Measurements from ENCODE around the gene ARAF.
A peak's percentile ranks its signal among the peaks of the same experiment; 100 is the strongest.

Gene ARAF

GRCh38 chrX:47564438-47565085 lies 3.6 kb downstream of the ARAF start:
- no peak for DNase-seq (ENCODE audit: low read depth in 2 of 2)

- no peak for DNase-seq (ENCODE audit: low read depth in 2 of 2)
Measured at GRCh38 chrX:47566841-47567240, 5.8 kb downstream of the ARAF start.

- DNase-seq (ENCODE audit: low read depth in 2 of 2): no peak
Measured at GRCh38 chrX:47568656-47569295, 7.8 kb downstream of the ARAF start.

- no peak for DNase-seq (ENCODE audit: low read depth in 2 of 2)
Measured at GRCh38 chrX:47570794-47571193, 9.8 kb downstream of the ARAF start.

GRCh38 chrX:47571215-47571614 lies 10.2 kb downstream of the ARAF start:
- no peak for DNase-seq (ENCODE audit: low read depth in 2 of 2)

GRCh38 chrX:47571896-47572295 lies 10.9 kb downstream of the ARAF start:
- no peak for DNase-seq (ENCODE audit: low read depth in 2 of 2)

- DNase-seq (ENCODE audit: low read depth in 2 of 2): no peak
Measured at GRCh38 chrX:47572773-47573340, 11.9 kb downstream of the ARAF start.

- no peak for DNase-seq (ENCODE audit: low read depth in 2 of 2)
Measured at GRCh38 chrX:47573341-47574075, 12.5 kb downstream of the ARAF start.

GRCh38 chrX:47574076-47574546 lies 13.1 kb downstream of the ARAF start:
- no peak for DNase-seq (ENCODE audit: low read depth in 2 of 2)

- DNase-seq (ENCODE audit: low read depth in 2 of 2): no peak
Measured at GRCh38 chrX:47574547-47575301, 13.7 kb downstream of the ARAF start.

GRCh38 chrX:47576021-47576898 lies 15.3 kb downstream of the ARAF start:
- no peak for DNase-seq (ENCODE audit: low read depth in 2 of 2)

- DNase-seq (ENCODE audit: low read depth in 2 of 2): no peak
Measured at GRCh38 chrX:47577424-47577823, 16.4 kb downstream of the ARAF start.

- DNase-seq (ENCODE audit: low read depth in 2 of 2): no peak
Measured at GRCh38 chrX:47577901-47578300, 16.9 kb downstream of the ARAF start.

- no peak for DNase-seq (ENCODE audit: low read depth in 2 of 2)
Measured at GRCh38 chrX:47578692-47579091, 17.7 kb downstream of the ARAF start.

- no peak for DNase-seq (ENCODE audit: low read depth in 2 of 2)
Measured at GRCh38 chrX:47579537-47579936, 18.5 kb downstream of the ARAF start.

GRCh38 chrX:47581731-47582647 lies 21.0 kb downstream of the ARAF start, which contains the start of gene TIMP1:
TIMP1 (plus strand) TSS chrX:47582436; CDS start chrX:47583416, 980 bp downstream.
- DNase-seq (ENCODE audit: low read depth in 2 of 2): peak; percentile 62 to 71

- no peak for DNase-seq (ENCODE audit: low read depth in 2 of 2)
Measured at GRCh38 chrX:47583240-47583861, 22.3 kb downstream of the ARAF start.

- no peak for DNase-seq (ENCODE audit: low read depth in 2 of 2)
Measured at GRCh38 chrX:47584714-47585113, 23.7 kb downstream of the ARAF start.

GRCh38 chrX:47585273-47585672 lies 24.3 kb downstream of the ARAF start:
- DNase-seq (ENCODE audit: low read depth in 2 of 2): no peak
